Measurements from ENCODE around the gene FRMPD1. TPM values are rescaled to one million over a fixed set of nuclear protein-coding genes. Genes with fewer than 3 reads are reported as not detected.

The FRMPD1 gene
- total and polyA plus RNA-seq, 11 donors = 0.03 to 1.9 (median 0.75) TPM

DNA sequence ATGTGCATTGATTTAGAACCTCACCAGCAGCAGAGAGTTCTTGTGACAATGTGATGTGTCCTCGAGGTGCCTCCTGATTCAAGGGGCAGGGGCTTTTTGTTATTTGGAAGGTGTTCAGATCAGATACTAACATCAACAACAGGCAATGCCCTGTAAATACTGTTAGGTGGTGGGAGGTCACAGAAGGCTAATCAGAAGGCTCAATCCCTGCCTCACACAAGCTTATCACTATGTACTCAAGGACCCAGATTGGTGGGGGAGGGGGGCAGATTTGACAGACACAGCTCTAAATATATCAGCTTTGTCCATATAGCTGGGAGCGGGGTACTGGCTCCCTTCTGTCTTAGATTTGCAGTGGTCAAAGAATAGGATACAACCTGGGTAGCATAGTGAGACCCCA is 2.6 kb downstream of the FRMPD1 start:
- Histone ChIP-seq H3K4me3 (no peak overlapping the region), H3K27me3 (peaks cover 0 to 54% (median 9%) of the 10 kb centered on the region in 9 donors), H3K9me3 (no peaks in the 10 kb centered on the region), H3K27ac (no peak overlapping the region), H3K4me1 (peaks cover 3 to 14% (median 7%) of the 10 kb centered on the region in 12 donors), H3K36me3 (no peaks in the 10 kb centered on the region)
- DNase-seq (no peak), ATAC-seq (no peak)
- TF ChIP-seq, protein P1, sequence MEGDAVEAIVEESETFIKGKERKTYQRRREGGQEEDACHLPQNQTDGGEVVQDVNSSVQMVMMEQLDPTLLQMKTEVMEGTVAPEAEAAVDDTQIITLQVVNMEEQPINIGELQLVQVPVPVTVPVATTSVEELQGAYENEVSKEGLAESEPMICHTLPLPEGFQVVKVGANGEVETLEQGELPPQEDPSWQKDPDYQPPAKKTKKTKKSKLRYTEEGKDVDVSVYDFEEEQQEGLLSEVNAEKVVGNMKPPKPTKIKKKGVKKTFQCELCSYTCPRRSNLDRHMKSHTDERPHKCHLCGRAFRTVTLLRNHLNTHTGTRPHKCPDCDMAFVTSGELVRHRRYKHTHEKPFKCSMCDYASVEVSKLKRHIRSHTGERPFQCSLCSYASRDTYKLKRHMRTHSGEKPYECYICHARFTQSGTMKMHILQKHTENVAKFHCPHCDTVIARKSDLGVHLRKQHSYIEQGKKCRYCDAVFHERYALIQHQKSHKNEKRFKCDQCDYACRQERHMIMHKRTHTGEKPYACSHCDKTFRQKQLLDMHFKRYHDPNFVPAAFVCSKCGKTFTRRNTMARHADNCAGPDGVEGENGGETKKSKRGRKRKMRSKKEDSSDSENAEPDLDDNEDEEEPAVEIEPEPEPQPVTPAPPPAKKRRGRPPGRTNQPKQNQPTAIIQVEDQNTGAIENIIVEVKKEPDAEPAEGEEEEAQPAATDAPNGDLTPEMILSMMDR (IDR thresholded peaks at IDR 0.05) = no peak
- TF ChIP-seq POLR2A (IDR thresholded peaks at IDR 0.05) = no peak
- intact Hi-C loops (cut with DNase I) = loop anchor here in 2 of 10 donors (5.0 kb wide), 2 partner anchors 61 to 66 kb away; partner anchors contain the start of gene TOMM5 (in 1 of the 2)
- 76 to 85% (median 79%) methylated on average over 2 of the region's 2 CpGs for WGBS, 4 donors

GRCh38 chr9:37656936-37657335 is 6.2 kb downstream of the FRMPD1 start:
- Histone ChIP-seq H3K9me3 (no peaks in the 10 kb centered on the region), H3K27ac (no peak overlapping the region), H3K4me3 (no peak overlapping the region), H3K4me1 (no peaks in the 10 kb centered on the region), H3K27me3 (peaks cover 0 to 32% (median 0%) of the 10 kb centered on the region in 9 donors), H3K36me3 (no peaks in the 10 kb centered on the region)
- DNase-seq = no peak
- TF ChIP-seq, protein P1 (IDR thresholded peaks at IDR 0.05) = no peak
- no peak for TF ChIP-seq POLR2A (IDR thresholded peaks at IDR 0.05)
- ATAC-seq = no peak
- intact Hi-C loops (cut with DNase I) = no loop called here
- WGBS, 4 donors = 44 to 80% (median 59%) methylated on average over 1 of the region's 1 CpG

GRCh38 chr9:37660691-37661090 is 9.9 kb downstream of the FRMPD1 start:
- no peak for ATAC-seq

DNA sequence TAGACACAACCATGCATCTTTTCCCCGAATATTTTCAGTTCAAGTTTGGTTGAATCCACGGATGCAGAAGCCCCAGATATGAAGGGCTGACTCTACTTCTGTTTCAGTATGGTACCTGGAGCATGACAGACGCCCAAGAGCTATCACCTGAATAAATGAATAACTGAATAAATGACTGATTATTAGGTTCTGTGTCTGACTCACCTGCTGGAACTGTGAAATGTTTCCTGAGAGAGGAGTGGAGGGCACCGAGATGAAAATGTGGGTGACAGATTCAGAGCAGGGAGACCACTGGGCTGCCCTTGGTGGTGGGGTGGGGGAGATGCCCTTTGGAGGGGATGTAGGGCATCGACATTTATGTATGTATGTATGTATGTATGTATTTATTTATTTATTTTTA is 13.2 kb downstream of the FRMPD1 start:
- no peak for TF ChIP-seq POLR2A (IDR thresholded peaks at IDR 0.05)
- TF ChIP-seq, protein P1 (IDR thresholded peaks at IDR 0.05) = no peak
- intact Hi-C loops (cut with DNase I) = no loop called here
- ATAC-seq = no peak
- Histone ChIP-seq H3K27me3 (peaks cover 0 to 8% (median 0%) of the 10 kb centered on the region in 9 donors), H3K4me3 (no peak overlapping the region), H3K36me3 (no peaks in the 10 kb centered on the region), H3K27ac (no peak overlapping the region), H3K9me3 (no peaks in the 10 kb centered on the region), H3K4me1 (peaks cover 0 to 9% (median 0%) of the 10 kb centered on the region in 12 donors)
- DNase-seq = no peak
- WGBS, 4 donors = 69 to 82% (median 77%) methylated on average over 5 of the region's 5 CpGs

More at GRCh38 chr9:37660691-37661090, 9.9 kb downstream of the FRMPD1 start:
- TF ChIP-seq, protein P1 (IDR thresholded peaks at IDR 0.05) = no peak
- TF ChIP-seq POLR2A (IDR thresholded peaks at IDR 0.05) = no peak
- intact Hi-C loops (cut with DNase I) = no loop called here
- DNase-seq = no peak
- H3K9me3 ChIP-seq = no peaks in the 10 kb centered on the region
- H3K27ac ChIP-seq = no peak overlapping the region
- H3K36me3 ChIP-seq = no peaks in the 10 kb centered on the region
- H3K27me3 ChIP-seq = peaks cover 0 to 18% (median 0%) of the 10 kb centered on the region in 9 donors
- H3K4me3 ChIP-seq = no peak overlapping the region
- no peaks in the 10 kb centered on the region for H3K4me1 ChIP-seq
- WGBS, 4 donors = 75 to 92% (median 89%) methylated on average over 3 of the region's 3 CpGs

Data from heart left ventricle (tissue), 16 donors.